Measurements from ENCODE around the gene PTPRN2. TPM values are rescaled to one million over a fixed set of nuclear protein-coding genes. Genes with fewer than 3 reads are reported as not detected.

The PTPRN2 gene
- total RNA-seq, 1 experiment from 2014 or later, result not detected

- CTCF ChIA-PET, result no interaction called here
- intact Hi-C loops (cut with micrococcal nuclease; ENCODE audit: unreplicated experiment), result no loop called here
- TF ChIP-seq, protein P1, sequence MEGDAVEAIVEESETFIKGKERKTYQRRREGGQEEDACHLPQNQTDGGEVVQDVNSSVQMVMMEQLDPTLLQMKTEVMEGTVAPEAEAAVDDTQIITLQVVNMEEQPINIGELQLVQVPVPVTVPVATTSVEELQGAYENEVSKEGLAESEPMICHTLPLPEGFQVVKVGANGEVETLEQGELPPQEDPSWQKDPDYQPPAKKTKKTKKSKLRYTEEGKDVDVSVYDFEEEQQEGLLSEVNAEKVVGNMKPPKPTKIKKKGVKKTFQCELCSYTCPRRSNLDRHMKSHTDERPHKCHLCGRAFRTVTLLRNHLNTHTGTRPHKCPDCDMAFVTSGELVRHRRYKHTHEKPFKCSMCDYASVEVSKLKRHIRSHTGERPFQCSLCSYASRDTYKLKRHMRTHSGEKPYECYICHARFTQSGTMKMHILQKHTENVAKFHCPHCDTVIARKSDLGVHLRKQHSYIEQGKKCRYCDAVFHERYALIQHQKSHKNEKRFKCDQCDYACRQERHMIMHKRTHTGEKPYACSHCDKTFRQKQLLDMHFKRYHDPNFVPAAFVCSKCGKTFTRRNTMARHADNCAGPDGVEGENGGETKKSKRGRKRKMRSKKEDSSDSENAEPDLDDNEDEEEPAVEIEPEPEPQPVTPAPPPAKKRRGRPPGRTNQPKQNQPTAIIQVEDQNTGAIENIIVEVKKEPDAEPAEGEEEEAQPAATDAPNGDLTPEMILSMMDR (conservative IDR thresholded peaks at IDR 0.05), result no peak
- no peak for TF ChIP-seq EZH2 (IDR thresholded peaks at IDR 0.05; ENCODE audit: low read depth)
- no peak overlapping the region for H3K27ac ChIP-seq
- POLR2A ChIA-PET (ENCODE audit: unreplicated experiment), result no interaction called here
- no peak overlapping the region for H2AFZ ChIP-seq
- H3K4me1 ChIP-seq (replicated peaks; ENCODE audit: insufficient read depth), result no peaks in the 10 kb centered on the region
- H3K4me2 ChIP-seq, result no peak overlapping the region
- no peaks in the 10 kb centered on the region for H3K9me2 ChIP-seq (ENCODE audit: insufficient read depth)
- peaks cover 86% of the 10 kb centered on the region for H3K27me3 ChIP-seq (ENCODE audit: insufficient read depth, low read depth)
- no peaks in the 10 kb centered on the region for H3K9me3 ChIP-seq (ENCODE audit: insufficient read depth, low read depth)
- H3K36me3 ChIP-seq (ENCODE audit: low read depth), result no peaks in the 10 kb centered on the region
- no TSS peak for BruUV-seq (replicated peaks)
- no peak overlapping the region for H3K4me3 ChIP-seq
- no peak for DNase-seq
- H3K79me2 ChIP-seq (ENCODE audit: low read depth), result no peaks in the 10 kb centered on the region
- H4K20me1 ChIP-seq (ENCODE audit: insufficient read depth), result no peaks in the 10 kb centered on the region
- H3F3A ChIP-seq (ENCODE audit: insufficient read depth, low read depth), result no peaks in the 10 kb centered on the region
Measured at GRCh38 chr7:157961731-157962457, 625.7 kb downstream of the PTPRN2 start.

DNA sequence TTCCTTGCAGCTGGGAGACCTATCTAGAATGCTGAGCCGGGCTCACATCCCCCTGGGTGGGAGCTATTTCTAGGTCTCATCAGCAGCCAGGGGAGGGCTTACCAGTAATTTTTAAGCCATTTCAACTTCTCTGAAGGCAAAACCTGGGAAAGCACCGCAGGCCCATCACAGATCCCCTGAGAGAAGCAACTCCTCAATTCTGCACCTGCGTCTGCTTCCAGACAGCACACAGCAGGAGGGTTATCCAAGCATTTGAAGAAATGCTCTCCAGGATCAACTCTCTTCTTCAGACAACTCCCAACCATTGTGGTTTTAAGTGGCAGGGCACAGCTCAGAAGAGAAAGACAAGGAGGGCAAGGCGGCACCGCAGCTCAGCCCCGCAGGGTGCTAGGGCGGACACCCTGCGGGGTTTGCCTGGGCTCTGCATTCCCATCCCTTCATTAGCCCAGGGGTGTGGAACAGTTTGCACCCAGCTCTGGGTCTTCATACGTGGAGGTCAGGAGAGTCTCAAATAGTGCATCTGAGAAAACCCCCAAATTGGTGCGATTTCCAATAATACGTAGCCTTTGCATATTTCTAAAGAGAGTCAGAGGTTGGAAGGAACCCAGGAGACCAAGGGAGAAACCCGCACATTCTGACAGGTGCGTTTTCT, 632.1 kb downstream of the PTPRN2 start:
- TF ChIP-seq EZH2 (IDR thresholded peaks at IDR 0.05; ENCODE audit: low read depth), result 0 out of 2 replicates have a peak, but pooled peaks have one; percentile 58
- TF ChIP-seq, protein P1 (conservative IDR thresholded peaks at IDR 0.05), result no peak
- H3K9me2 ChIP-seq (ENCODE audit: insufficient read depth), result no peaks in the 10 kb centered on the region
- no peak overlapping the region for H3K4me2 ChIP-seq
- ChIA-PET POLR2A (ENCODE audit: unreplicated experiment) (no interaction called here), CTCF (no interaction called here)
- no TSS peak for BruUV-seq (replicated peaks)
- intact Hi-C loops (cut with micrococcal nuclease; ENCODE audit: unreplicated experiment), result no loop called here
- DNase-seq, result no peak
- H3K9me3 ChIP-seq (ENCODE audit: insufficient read depth, low read depth), result no peaks in the 10 kb centered on the region
- no peaks in the 10 kb centered on the region for H3K36me3 ChIP-seq (ENCODE audit: low read depth)
- H3K27ac ChIP-seq, result no peak overlapping the region
- no peaks in the 10 kb centered on the region for H3F3A ChIP-seq (ENCODE audit: insufficient read depth, low read depth)
- H3K4me1 ChIP-seq (replicated peaks; ENCODE audit: insufficient read depth), result no peaks in the 10 kb centered on the region
- H4K20me1 ChIP-seq (ENCODE audit: insufficient read depth), result no peaks in the 10 kb centered on the region; the same call in 1 of the 2 replicates
- H3K4me3 ChIP-seq, result no peak overlapping the region
- no peaks in the 10 kb centered on the region for H3K79me2 ChIP-seq (ENCODE audit: low read depth)
- H3K27me3 ChIP-seq (ENCODE audit: insufficient read depth, low read depth), result peaks cover 98% of the 10 kb centered on the region
- no peak overlapping the region for H2AFZ ChIP-seq

DNA sequence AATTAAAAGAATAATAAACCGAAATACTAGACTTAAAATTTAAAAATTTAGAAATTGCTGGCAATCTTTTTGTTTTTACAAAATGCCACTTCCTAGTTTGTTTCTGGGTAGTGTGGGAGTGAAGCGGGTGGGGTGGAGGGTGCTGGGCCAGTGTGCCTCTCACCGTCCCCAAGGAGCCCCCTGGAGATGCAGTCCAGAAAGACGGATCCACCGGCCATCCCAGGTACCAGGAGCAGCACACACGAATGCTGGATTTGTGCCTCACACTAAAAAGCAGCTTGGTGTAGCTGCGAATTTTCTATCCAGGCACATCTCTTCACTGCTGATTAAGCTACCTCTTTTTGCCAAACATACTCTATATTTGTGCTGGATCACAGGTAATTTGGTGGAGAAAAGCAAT, 632.7 kb downstream of the PTPRN2 start:
- no TSS peak for BruUV-seq (replicated peaks)
- ChIA-PET POLR2A (ENCODE audit: unreplicated experiment) (no interaction called here), CTCF (no interaction called here)
- Histone ChIP-seq H3K4me2 (no peak overlapping the region), H4K20me1 (ENCODE audit: insufficient read depth) (no peaks in the 10 kb centered on the region; the same call in 1 of the 2 replicates), H3K79me2 (ENCODE audit: low read depth) (no peaks in the 10 kb centered on the region), H3K36me3 (ENCODE audit: low read depth) (no peaks in the 10 kb centered on the region), H3K4me3 (no peak overlapping the region), H3K9me2 (ENCODE audit: insufficient read depth) (no peaks in the 10 kb centered on the region), H2AFZ (no peak overlapping the region), H3K27me3 (ENCODE audit: insufficient read depth, low read depth) (peaks cover 98% of the 10 kb centered on the region), H3F3A (ENCODE audit: insufficient read depth, low read depth) (no peaks in the 10 kb centered on the region), H3K4me1 (replicated peaks; ENCODE audit: insufficient read depth) (no peaks in the 10 kb centered on the region), H3K27ac (no peak overlapping the region), H3K9me3 (ENCODE audit: insufficient read depth, low read depth) (no peaks in the 10 kb centered on the region)
- DNase-seq, result no peak
- intact Hi-C loops (cut with micrococcal nuclease; ENCODE audit: unreplicated experiment), result no loop called here
- TF ChIP-seq, protein P1 (conservative IDR thresholded peaks at IDR 0.05), result no peak
- no peak for TF ChIP-seq EZH2 (IDR thresholded peaks at IDR 0.05; ENCODE audit: low read depth)

Measured in PC-9 (cell line).